Lower lobe of right lung (tissue), 2 donors: Measurements from ENCODE around the gene VANGL1. TPM values are rescaled to one million over a fixed set of nuclear protein-coding genes. Genes with fewer than 3 reads are reported as not detected.

Experiments
- ATAC-seq, 2 donors: fragments of 200-7000 bp; cut with Tn5 transposase; one replicate each; pipeline ENCODE4 v1.9.1; 2020 to 2022; ENCODE audit warnings: mild to moderate bottlenecking in 2 of 2, moderate library complexity in 2 of 2
- DNase-seq: peaks from one replicate; pipeline ENCODE4 v3.0.0-alpha.2; 2020
- H3K27ac ChIP-seq: fragments of 200-600 bp; one replicate; pipeline ENCODE4 v1.8.0; 2022
- H3K27me3 ChIP-seq: fragments of 200-600 bp; one replicate; pipeline ENCODE4 v1.8.0; 2022; ENCODE audit warnings: low read depth
- H3K36me3 ChIP-seq: fragments of 200-600 bp; one replicate; pipeline ENCODE4 v1.8.0; 2022; ENCODE audit warnings: mild to moderate bottlenecking
- H3K4me1 ChIP-seq: fragments of 200-600 bp; one replicate; pipeline ENCODE4 v1.8.0; 2022
- H3K4me3 ChIP-seq: fragments of 200-600 bp; one replicate; pipeline ENCODE4 v1.8.0; 2022; ENCODE audit warnings: mild to moderate bottlenecking
- H3K9me3 ChIP-seq: fragments of 200-600 bp; one replicate; pipeline ENCODE4 v1.8.0; 2022
- CTCF ChIP-seq: fragments of 200-600 bp; IDR thresholded peaks from one replicate; pipeline ENCODE4 v1.8.0; 2022; ENCODE audit warnings: antibody characterized with exemption, mild to moderate bottlenecking
- intact Hi-C: fragments of 100-400 bp; cut with DNase I; formaldehyde crosslinking; loops from one replicate; pipeline ENCODE4 v1.11.0; 2022
- total RNA-seq: library from RNA; stranded (reverse); fragmentation: NEBNext Ultra II Directional; extraction: Animal tissue kit (Norgen Biotek cat#: 25700); gene quantifications from one replicate; pipeline ENCODE4 v1.2.1, GENCODE V29; 2021
- donor health status: DM: no; HTN: yes; CAD: no; lungs with severe emphysema.

VANGL1 gene
- total RNA-seq, 1 donor from 2014 or later = 10.9 TPM

GRCh38 chr1:115705085-115705951, 63.5 kb downstream of the VANGL1 start:
- Histone ChIP-seq H3K27me3 (peaks cover 2% of the 10 kb centered on the region), H3K27ac (no peak overlapping the region), H3K9me3 (no peaks in the 10 kb centered on the region), H3K4me3 (no peak overlapping the region), H3K4me1 (no peaks in the 10 kb centered on the region), H3K36me3 (no peaks in the 10 kb centered on the region)
- no peak for ATAC-seq
- no peak for DNase-seq
- intact Hi-C loops = no loop called here
- no peak for TF ChIP-seq CTCF

GRCh38 chr1:115705963-115706362, 64.2 kb downstream of the VANGL1 start:
- no peak for TF ChIP-seq CTCF
- ATAC-seq = no peak
- H3K27ac ChIP-seq = no peak overlapping the region
- no peak overlapping the region for H3K4me3 ChIP-seq
- no peaks in the 10 kb centered on the region for H3K9me3 ChIP-seq
- no peaks in the 10 kb centered on the region for H3K36me3 ChIP-seq
- intact Hi-C loops = no loop called here
- DNase-seq = no peak
- H3K27me3 ChIP-seq = peaks cover 5% of the 10 kb centered on the region
- H3K4me1 ChIP-seq = no peaks in the 10 kb centered on the region

GRCh38 chr1:115706587-115707425, 65.0 kb downstream of the VANGL1 start:
- intact Hi-C loops = no loop called here
- ATAC-seq = peak in 1 of 2 donors; percentile 57

GRCh38 chr1:115710859-115711624, 69.3 kb downstream of the VANGL1 start:
- no peak for TF ChIP-seq CTCF
- Histone ChIP-seq H3K27me3 (peaks cover 11% of the 10 kb centered on the region), H3K36me3 (no peaks in the 10 kb centered on the region), H3K9me3 (no peaks in the 10 kb centered on the region), H3K4me1 (no peaks in the 10 kb centered on the region), H3K4me3 (no peak overlapping the region), H3K27ac (no peak overlapping the region)
- no peak for DNase-seq
- intact Hi-C loops = no loop called here
- ATAC-seq = no peak

More at GRCh38 chr1:115706587-115707425, 65.0 kb downstream of the VANGL1 start:
- TF ChIP-seq CTCF = peak; percentile 70
- no peak for DNase-seq
- H3K27ac ChIP-seq = no peak overlapping the region
- H3K4me3 ChIP-seq = no peak overlapping the region
- H3K9me3 ChIP-seq = no peaks in the 10 kb centered on the region
- peaks cover 9% of the 10 kb centered on the region for H3K27me3 ChIP-seq
- H3K4me1 ChIP-seq = no peaks in the 10 kb centered on the region
- no peaks in the 10 kb centered on the region for H3K36me3 ChIP-seq
